Caki2 (cell line): ENCODE results near the gene PXT1. TPM values are rescaled to one million over a fixed set of nuclear protein-coding genes. Genes with fewer than 3 reads are reported as not detected.
"Not testable (repeated sequence)": the region's sequence is repeated elsewhere in the genome, so short reads cannot be mapped to it uniquely, and the experiment has no call there.

Experiments used
- DNase-seq: peaks from one replicate; pipeline ENCODE4 v3.0.0-alpha.2; 2015; ENCODE audit warnings: low read depth
- in situ Hi-C: cut with HindIII; loops from 2 replicates; pipeline ENCODE4 v1.10.0; 2016; ENCODE audit warnings: low sequenced_read_pairs, low pct_unique_long_range_greater_than_20kb, mixed read lengths
- total RNA-seq: library from RNA; depleted of rRNA; stranded (reverse); fragments of >200 nt; shearing (Covaris generic); gene quantifications from 2 replicates; pipeline ENCODE4 v1.2.3, GENCODE V29; 2014; ENCODE audit warnings: low replicate concordance

PXT1 gene
- total RNA-seq, 1 experiment from 2014 or later = 0.20 TPM

DNA sequence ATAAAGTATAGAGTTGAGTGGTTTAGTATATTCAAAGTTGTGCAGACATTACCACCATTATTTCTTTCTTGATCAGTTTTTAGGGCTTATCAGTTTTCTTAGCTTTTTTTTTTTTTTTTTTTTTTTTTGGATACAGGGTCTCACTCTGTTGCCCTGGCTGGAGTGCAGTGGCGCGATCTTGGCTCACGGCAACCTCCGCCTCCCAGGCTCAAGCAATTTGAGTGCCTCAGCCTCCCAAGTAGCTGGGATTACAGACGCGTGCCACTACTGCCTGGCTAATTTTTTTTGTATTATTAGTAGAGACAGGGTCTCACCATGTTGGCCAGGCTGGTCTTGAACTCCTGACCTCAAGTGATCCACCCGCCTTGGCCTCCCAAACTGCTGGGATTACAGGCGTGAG, 10.2 kb upstream of the PXT1 start:
- DNase-seq, in situ Hi-C loops: not testable (repeated sequence)

DNA sequence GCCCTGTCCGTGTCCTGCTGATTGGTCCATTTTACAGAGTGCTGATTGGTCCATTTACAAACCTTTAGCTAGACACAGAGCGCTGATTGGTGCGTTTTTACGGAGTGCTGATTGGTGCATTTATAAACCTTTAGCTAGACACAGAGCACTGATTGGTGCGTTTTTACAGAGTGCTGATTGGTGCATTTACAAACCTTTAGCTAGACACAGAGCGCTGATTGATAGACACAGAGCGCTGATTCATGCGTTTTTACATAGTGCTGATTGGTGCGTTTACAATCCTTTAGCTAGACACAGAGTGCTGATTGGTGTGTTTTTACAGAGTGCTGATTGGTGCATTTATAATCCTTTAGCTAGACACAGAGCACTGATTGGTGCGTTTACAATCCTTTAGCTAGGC, 6.5 kb upstream of the PXT1 start:
- DNase-seq, in situ Hi-C loops: not testable (repeated sequence)

DNA sequence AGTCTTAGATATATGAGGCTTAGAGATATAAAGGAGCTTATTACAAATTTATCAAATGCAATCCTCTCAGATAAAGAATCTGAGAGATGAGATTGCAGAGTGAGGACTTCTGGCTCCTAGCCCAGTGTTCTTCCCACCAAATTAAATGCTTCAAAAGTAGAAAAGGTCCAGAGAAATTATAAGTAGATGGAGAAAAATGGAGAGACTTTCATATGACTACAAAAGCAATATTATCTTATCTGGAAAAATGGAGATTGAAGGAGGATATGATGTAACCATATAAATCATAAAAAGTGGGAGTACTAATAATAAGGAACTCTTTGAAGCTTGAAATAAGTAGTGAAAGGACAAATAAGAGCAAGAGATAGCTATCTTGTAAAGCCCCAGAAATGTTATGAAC, 3.0 kb upstream of the PXT1 start:
- in situ Hi-C loops = no loop called here

DNA sequence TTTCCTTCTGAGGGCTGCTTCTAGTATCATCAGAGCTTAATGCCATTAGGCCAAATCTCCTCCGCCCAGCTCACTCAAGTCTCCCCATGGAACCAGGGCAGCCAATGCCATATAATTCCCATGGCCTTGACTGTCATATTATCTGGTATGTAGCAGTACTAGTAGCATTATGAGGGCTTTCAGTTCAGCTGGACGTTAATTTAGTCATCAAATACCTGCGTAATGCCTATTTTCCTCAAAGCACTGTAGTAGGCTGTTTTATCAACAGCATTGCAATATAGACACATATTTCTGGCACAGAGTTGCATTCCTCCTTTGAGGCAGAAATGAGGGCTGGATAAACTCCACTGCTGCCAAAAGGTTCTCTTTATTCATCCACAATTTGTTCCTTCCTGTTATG, 1.8 kb upstream of the PXT1 start:
- DNase-seq = no peak

More for the DNA sequence above, 3.0 kb upstream of the PXT1 start:
- no peak for DNase-seq

DNA sequence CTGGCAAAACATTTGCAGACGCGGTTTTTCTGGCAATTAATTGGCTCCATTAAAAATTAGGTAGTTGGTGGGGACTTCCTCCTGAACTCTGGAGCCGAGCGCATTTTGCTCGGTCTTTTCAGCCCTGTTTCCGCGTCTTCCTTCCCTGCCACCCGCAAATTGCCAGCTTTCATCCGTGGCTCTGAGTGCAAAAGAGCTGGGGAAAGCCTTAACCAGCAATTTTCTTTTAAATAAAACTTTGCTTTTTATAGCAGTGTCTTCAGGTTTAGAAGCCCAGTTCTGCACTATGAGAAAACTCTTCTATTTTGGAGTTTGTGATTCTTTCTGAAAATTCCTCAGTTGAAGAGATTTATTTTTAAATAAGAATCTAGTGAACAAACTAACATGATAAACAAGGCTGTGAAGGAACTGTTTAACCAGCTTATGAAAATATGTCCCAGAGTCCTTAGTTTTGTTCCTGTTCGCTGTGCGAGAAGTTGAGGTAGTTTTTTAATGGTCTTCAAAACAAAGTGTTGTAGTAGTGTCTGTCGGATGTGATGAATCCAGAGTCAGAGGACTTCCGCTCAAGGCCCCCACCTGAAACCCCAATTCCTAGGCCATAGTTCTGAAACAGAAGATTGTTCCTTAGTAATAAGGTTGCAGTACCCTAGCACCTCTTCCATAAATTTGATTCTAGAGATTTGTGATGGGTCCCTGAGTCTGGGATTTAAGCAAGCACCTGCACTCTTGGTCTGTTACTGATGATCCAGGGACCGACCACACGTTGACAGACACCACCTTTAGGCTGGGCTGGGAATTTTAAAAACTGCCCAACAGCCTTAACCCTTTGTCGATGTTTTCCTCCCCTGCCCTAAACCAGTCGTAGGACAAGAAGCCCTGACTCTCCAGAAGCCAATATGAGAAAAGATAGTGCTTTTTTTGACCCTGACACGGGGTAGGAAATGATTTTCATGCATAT, 1.1 kb upstream of the PXT1 start:
- in situ Hi-C loops = no loop called here
- peak; percentile 56 for DNase-seq

More for the DNA sequence above, 1.8 kb upstream of the PXT1 start:
- in situ Hi-C loops = no loop called here

DNA sequence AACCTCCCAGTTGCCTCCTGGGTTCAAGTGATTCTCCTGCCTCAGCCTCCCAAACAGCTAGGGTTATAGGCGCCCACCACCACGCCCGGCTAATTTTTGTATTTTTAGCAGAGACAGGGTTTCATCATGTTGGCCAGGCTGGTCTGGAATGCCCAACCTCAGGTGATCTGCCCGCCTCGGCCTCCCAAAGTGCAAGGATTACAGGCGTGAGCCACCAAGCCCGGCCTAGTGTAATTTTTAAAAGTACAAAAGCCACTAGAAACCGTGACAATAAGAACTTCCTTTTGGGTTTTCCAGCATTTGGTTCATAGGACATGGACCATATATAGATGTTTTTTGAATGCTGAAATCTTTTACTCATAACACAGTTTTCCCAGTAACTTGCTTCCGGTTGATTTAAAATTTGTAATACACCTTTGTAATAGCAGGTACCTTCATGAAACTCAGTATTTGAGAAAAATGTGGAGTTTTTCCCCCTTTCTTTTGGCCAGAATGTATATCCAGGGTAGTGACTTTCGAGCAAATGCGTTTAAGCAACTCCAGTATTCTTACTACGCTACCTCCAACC, 467 bp downstream of the PXT1 start:
- DNase-seq = no peak
- in situ Hi-C loops = no loop called here

DNA sequence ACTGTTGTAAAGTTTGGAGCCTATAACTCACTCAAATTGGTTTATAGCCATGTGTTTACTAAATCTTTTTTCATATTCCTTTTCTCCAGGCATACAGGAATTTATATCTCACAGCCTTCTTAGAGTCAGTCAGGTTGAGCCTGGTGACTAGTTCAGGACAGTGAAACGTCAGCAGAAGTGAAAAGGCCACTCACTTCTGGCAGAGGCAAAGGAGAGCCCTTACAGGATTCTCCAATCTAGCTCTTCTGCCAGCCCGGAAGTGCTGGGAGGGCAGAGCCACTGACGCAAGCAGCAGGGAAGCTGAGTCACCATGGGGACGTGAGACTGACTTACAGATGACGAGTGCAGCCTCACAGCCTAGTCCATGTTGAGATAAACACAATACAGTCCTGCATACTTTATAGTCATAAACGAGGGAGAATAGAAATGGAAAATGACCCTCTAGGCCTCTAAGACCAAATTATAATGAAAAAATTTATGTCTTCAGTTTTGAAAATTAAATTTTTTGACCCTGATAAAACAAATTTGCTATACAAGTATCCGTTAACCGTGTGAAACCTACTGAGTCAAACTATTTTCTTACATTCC, 1.3 kb downstream of the PXT1 start:
- in situ Hi-C loops = no loop called here
- peak; percentile 97 for DNase-seq

DNA sequence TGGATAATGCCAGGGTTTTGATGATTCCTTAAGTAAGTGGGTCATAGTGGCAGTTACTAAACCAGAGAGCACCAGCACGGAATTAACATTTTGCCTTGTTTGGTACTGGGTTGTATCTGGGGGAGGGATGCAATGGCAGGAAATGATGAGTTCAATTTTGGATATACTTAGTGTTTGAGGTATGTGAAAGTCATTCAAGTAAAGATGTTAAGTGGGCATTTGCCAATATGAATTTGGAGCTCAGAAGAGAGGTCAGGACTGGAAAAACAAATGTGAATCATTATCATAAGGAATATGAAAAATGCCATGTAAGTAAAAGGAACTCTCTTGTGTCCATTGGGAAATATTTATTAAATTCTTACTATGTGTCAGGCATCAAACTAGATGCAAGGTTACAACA, 6.2 kb downstream of the PXT1 start:
- no peak for DNase-seq
- in situ Hi-C loops = no loop called here

DNA sequence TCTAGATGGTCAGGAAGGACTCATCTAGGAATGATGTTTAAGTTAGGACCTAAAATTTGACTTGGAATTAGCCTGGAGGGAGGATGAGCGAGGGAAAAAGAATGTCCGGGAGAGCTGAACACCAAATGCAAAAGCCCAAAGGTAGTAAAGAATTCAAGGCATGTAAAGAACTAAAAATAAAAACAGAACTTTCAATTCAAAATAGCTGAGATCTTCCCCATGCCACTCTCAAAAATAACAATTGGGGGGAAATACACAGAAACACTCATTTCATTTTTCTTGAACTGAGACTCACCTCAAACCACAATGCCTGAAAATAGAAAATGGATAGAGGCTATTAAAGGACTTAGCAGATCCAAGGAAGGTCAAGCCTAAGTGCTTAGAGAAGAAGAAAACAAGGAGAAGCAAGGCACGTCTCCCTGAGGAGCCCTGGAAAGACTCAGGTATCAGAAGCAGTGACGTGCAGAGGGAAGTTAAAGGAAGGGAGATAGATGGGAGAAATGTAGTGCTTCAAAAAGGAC, 10.4 kb downstream of the PXT1 start:
- DNase-seq = peak; percentile 66
- in situ Hi-C loops = no loop called here

DNA sequence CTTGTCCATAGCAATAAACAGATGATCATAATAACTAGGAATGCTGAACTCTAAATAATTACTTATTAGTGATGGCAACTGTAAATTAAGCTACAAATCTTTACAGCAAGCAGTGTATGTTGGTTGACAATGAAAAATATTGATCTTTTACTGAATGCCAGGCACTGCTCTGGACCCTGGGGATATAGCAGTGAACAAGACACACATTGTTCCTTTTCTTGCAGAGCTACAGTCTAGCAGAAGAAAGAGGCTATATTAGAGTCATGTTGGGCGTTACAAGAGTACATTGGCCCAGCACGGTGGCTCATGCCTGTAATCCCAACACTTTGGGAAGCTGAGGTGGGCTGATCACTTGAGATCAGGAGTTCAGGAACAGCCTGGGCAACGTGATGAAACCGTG, 11.5 kb downstream of the PXT1 start:
- in situ Hi-C loops = no loop called here
- no peak for DNase-seq

DNA sequence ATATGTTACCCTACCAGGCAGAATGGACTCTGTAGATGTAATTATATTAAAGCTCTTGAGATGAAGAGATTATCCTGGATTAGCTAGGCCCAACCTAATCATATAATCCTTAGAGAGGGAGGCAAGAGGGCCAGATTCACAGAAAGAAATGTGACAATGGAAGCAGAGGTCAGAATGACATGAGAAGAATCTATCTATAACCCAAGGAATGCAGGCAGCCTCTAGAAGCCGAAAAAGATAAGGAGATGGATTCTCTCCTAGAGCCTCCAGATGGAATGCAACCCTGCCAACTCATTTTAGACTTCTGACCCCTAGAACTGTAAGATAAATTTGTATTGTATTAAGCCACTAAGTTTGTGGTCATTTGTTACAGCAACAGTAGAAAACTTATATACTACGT, 12.3 kb downstream of the PXT1 start:
- in situ Hi-C loops = no loop called here
- no peak for DNase-seq

DNA sequence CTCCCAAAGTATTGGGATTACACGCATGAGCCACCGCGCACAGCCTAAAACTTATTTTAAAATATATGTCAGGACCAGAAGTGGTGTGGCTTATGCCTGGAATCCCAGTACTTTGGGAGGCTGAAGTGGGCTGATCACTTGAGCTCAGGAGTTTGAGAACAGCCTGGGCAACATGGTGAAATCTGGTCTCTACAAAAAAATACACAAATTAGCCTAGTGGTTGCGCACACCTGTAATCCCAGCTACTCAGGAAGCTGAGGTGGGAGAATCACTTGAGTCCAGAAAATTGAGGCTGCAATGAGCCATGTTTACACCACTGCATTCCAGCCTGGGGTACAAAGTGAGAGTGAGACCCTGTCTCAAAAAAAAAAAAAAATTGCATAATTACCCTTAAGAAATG, 13.7 kb downstream of the PXT1 start:
- no peak for DNase-seq
- in situ Hi-C loops = no loop called here

DNA sequence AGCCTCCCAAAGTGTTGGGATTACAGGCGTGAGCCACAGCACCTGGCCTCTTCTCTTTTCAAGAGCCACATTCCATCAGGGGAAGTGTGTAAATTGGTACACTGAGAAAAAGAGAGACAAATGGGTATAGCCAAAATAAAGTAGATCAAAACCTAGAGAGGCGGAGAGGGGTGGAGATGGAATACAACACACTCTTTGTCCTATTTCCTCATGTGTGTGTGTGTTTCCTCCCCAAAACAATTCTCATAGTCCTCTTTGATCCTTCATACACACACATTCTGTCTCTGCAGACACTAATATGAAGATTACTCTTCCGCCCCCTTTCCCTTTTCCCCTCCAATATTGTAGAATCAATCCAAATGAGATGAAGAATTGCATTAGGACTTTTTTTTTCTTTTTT, 16.0 kb downstream of the PXT1 start:
- no peak for DNase-seq
- in situ Hi-C loops = no loop called here

DNA sequence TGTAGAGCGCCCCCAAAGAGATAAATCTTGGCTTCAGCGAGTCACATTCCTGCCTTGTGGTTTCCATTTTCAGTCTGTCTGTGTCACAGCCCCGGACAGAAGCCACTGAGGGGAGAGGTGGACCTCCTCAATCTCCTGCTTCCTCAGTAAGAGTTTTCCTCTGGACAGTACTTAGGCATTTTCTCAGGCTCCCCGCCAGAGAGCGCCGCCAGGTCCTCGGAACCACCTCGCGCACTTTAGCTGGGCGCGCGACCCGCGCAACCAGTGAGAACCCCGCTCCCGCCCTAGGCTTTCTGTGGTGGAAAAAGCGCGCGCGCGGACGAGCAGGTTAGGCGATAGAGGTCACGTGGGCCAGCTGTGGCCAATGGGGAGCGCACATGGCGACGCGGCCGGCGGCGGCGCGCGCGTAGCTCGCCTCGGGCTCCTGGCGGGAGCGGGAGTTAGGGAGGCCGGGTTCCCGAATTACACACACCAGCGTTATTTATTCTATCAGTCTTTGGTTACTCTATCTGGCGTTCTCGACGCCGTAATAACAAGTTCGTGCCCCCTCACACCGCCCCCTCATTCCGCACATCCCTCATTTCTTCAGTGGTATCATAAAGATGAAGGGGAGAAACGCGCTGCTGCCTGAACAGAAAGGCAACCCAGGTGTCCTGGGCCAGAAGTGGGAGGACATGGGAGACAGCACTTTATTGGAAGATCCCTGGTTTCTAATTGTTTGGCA, 19.4 kb downstream of the PXT1 start:
- peak; percentile 97 for DNase-seq
- in situ Hi-C loops = no loop called here

DNA sequence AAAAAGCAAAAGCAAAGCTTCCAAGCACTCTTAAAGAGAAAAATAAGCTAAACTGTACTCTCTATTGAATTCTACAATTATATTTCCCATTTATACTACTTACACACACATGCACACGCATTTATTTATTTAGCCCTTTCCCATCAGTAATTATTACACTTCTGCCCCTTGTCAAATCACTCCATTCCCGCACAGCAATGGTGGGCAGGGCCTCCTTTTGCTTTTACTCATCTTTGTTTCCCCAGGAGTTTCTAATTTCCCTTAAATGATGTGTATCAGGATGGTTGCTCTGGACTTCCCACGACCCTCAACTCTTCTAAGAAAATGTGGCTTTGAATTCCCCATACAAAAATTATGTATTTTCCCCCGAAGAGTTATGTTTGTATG, 19.9 kb downstream of the PXT1 start:
- no peak for DNase-seq
- in situ Hi-C loops = no loop called here

DNA sequence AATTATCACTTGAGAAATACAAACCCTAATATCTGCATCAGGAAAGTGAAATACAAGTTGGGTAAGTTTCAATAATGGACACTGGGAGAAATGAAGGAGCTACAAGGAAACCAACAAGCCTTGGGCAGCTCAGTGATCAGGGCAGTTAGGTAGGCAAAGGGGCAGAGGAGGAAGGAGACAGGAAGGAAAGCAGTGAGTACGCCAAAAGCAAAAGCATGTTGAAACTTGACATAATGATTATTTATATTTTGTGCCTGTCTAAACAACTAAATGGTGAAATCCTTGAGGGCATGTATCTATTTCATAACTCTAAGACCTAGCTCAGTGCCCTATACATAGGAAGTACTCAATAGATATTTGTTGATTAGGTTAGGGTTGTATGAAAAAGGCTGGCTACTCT, 23.3 kb downstream of the PXT1 start:
- DNase-seq = no peak

DNA sequence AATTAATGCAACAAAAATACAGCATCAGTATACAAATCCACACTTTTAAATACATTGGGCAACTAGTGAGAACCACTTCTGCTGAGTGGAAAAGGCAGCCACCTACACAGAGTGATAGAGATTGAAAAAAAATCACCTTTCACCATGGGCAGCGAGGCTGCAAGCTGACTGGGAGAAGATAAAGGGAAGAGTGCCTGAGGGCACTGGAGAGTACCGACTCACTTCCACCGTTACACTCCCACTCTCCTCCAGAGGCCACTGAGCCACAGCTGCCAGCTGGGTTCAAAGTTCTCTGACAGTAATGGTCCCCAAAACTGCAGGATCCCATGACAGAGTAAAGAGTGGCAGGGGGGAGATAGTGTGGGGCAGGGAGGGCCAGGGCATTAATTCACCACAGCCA, 24.1 kb downstream of the PXT1 start:
- in situ Hi-C loops = no loop called here
- no peak for DNase-seq

More for the DNA sequence above, 23.3 kb downstream of the PXT1 start:
- in situ Hi-C loops = no loop called here

DNA sequence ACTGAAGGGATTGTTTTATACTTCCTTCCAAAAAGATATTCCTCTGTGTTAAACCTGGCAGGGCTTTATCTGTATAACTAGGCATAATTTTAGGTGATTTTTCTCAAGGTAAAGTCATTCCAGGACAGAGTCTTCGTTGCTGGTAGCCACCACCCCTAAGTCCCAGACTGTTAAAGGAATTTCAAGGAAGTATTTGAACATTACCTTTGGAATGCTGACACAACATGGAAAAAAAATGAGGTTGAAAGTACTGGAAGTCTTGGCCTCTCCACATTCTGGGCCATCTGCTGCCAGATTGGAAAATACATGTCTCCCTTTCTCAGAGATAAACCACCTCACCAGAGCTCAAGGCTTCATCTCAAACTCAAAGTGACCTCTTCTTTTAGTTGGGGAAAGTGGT, 28.2 kb downstream of the PXT1 start:
- no peak for DNase-seq
- in situ Hi-C loops = no loop called here
